Fibroblast of pulmonary artery (primary cell): Measurements from ENCODE around the gene DLX2.

Experiments used
- DNase-seq: peaks from one replicate; pipeline ENCODE4 v3.0.0-alpha.2; 2010; ENCODE audit warnings: low read depth
- H3K4me3 ChIP-seq: replicated peaks from 2 replicates; pipeline ENCODE4 v1.5.1; 2011; ENCODE audit warnings: low read depth, mild to moderate bottlenecking, control low read depth, low read length, moderate library complexity
- TF ChIP-seq, protein P1 (sequence below): IDR thresholded peaks from 2 replicates; pipeline ENCODE4 v1.5.1; 2011; ENCODE audit warnings: mild to moderate bottlenecking, control low read depth, low read length, inconsistent platforms; ENCODE audit errors: missing control alignments

DLX2 gene

DNA sequence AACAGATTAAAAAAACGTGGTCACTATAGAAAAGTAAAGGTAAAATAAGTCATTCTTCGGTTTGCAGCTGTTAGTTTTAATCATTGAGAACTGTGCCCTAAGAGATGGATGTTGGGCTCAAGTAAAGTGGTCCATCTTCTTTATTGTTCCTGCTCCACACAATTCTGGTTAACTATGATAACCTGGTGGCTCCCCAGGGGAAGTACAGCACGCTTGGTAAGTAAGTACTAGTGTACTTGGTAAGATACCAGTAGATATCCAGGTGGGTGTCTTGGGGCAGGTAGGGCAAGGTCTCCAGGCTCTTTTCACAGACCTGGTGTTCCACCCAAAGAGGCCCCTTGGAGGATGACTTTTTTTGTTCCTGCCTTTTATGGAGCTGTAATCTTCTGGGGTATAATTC is 31.6 kb upstream of the DLX2 start:
- DNase-seq: no peak
- no peak overlapping the region for H3K4me3 ChIP-seq
- TF ChIP-seq, protein P1, sequence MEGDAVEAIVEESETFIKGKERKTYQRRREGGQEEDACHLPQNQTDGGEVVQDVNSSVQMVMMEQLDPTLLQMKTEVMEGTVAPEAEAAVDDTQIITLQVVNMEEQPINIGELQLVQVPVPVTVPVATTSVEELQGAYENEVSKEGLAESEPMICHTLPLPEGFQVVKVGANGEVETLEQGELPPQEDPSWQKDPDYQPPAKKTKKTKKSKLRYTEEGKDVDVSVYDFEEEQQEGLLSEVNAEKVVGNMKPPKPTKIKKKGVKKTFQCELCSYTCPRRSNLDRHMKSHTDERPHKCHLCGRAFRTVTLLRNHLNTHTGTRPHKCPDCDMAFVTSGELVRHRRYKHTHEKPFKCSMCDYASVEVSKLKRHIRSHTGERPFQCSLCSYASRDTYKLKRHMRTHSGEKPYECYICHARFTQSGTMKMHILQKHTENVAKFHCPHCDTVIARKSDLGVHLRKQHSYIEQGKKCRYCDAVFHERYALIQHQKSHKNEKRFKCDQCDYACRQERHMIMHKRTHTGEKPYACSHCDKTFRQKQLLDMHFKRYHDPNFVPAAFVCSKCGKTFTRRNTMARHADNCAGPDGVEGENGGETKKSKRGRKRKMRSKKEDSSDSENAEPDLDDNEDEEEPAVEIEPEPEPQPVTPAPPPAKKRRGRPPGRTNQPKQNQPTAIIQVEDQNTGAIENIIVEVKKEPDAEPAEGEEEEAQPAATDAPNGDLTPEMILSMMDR: no peak

DNA sequence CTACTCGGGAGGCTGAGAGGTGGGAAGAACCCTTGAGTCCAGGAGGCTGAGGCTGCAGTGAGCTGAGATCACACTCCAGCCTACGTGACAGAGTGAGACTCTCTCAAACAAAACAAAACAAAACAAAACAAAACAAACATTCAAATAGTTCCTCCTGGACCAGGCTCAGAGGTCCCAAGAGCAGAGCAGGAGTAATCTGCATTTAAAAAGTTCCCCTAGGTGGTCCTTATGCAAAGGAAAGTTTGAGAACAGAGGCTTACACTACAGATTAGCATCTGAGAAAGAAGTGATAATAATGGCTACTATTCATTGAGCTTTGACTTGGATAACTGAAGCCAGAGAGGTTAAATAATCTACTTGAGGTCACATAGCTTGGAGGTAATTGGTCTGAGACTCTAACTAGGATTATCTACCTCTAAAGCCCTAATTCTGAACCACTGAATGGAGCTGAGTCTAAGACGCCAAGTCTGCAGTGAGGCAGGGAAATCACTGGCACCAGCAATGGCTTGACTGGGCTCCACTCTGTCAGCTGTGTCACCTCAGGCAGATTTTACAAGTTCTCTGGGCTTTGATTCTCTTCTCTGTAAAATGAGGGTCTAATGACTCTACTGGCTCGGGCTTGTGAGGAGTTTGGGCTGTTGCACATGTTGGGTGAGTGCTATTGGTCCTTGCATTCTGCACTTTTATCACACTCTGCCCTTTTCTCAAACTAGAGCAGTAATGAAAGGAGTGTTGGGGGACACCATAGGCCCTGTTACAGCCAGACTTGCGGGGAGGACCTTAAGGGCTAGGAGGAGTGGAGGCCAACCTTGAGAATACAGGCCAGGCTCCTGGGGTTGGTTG is 29.2 kb upstream of the DLX2 start:
- TF ChIP-seq, protein P1: no peak
- no peak overlapping the region for H3K4me3 ChIP-seq
- DNase-seq: no peak

GRCh38 chr2:172129404-172129803 is 26.7 kb upstream of the DLX2 start:
- TF ChIP-seq, protein P1: no peak
- DNase-seq: no peak
- H3K4me3 ChIP-seq: no peak overlapping the region

- DNase-seq: peak; percentile 25
- TF ChIP-seq, protein P1: no peak
- no peak overlapping the region for H3K4me3 ChIP-seq
These were observed 25.8 kb upstream of the DLX2 start for GRCh38 chr2:172128484-172128883.

DNA sequence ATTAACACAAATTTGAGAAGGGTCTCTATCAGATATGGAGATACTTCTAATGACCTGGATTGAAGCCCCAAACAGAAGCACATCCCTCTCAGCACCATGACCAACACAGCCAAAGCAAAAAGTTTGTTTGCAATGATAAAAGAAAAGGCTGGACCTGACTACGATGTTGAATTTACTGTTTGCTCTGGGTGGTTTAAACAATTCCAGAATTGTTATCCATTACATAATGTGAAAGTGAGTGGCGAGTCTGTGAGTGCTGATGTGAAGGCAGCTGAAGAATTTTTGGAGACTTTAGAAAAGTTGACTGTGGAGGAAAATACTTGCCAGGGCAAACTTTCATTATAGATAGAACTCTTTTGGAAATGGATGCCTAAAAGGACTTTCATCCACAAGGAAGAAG is 17.4 kb upstream of the DLX2 start:
- H3K4me3 ChIP-seq: no peak overlapping the region
- TF ChIP-seq, protein P1: no peak
- no peak for DNase-seq

- no peak overlapping the region for H3K4me3 ChIP-seq
- peak; percentile 90 for DNase-seq
- TF ChIP-seq, protein P1: no peak
These were observed 16.4 kb upstream of the DLX2 start for GRCh38 chr2:172119089-172119488.

- TF ChIP-seq, protein P1: no peak
- DNase-seq: no peak
- H3K4me3 ChIP-seq: no peak overlapping the region
These were observed 13.4 kb upstream of the DLX2 start for GRCh38 chr2:172116107-172116506.
